GM12865 (cell line): ENCODE data around the gene PDE2A.
"Not testable (repeated sequence)": the region's sequence is repeated elsewhere in the genome, so short reads cannot be mapped to it uniquely, and the experiment has no call there.

ENCODE experiments used
- DNase-seq: peaks from one replicate; pipeline ENCODE4 v3.0.0; 2010; ENCODE audit warnings: low read depth
- H3K4me3 ChIP-seq: 2 replicates; pipeline ENCODE4 v1.5.1; 2011; ENCODE audit warnings: mild to moderate bottlenecking, low read depth, low read length, control low read depth
- CTCF ChIP-seq: IDR thresholded peaks from 2 replicates; pipeline ENCODE4 v1.5.1; 2011; ENCODE audit warnings: low read length, control low read depth, low read depth, inconsistent platforms; ENCODE audit not compliant: insufficient read depth; ENCODE audit errors: missing control alignments

The PDE2A gene

GRCh38 chr11:72568861-72569260 is 105.4 kb downstream of the PDE2A start:
- DNase-seq: no peak
- H3K4me3 ChIP-seq: no peak overlapping the region
- TF ChIP-seq CTCF: no peak

GRCh38 chr11:72562431-72562830 is 111.8 kb downstream of the PDE2A start:
- DNase-seq: no peak
- no peak for TF ChIP-seq CTCF
- H3K4me3 ChIP-seq: no peak overlapping the region

GRCh38 chr11:72561856-72562255 is 112.4 kb downstream of the PDE2A start:
- no peak for TF ChIP-seq CTCF
- no peak for DNase-seq

GRCh38 chr11:72560864-72561263 is 113.4 kb downstream of the PDE2A start:
- not testable (repeated sequence) for H3K4me3 ChIP-seq

More at GRCh38 chr11:72561856-72562255, 112.4 kb downstream of the PDE2A start:
- no peak overlapping the region for H3K4me3 ChIP-seq

GRCh38 chr11:72556433-72556832 is 117.8 kb downstream of the PDE2A start:
- no peak for TF ChIP-seq CTCF
- H3K4me3 ChIP-seq: no peak overlapping the region
- no peak for DNase-seq

More at GRCh38 chr11:72560864-72561263, 113.4 kb downstream of the PDE2A start:
- not testable (repeated sequence) for DNase-seq

- H3K4me3 ChIP-seq, DNase-seq: not testable (repeated sequence)
Measured at GRCh38 chr11:72555014-72555522, 119.2 kb downstream of the PDE2A start.

- peak; percentile 41 for TF ChIP-seq CTCF
- peak; percentile 44 for DNase-seq
- no peak overlapping the region for H3K4me3 ChIP-seq
Measured at GRCh38 chr11:72553706-72554105, 120.5 kb downstream of the PDE2A start.

GRCh38 chr11:72552399-72552910 is 121.8 kb downstream of the PDE2A start:
- TF ChIP-seq CTCF: no peak
- no peak for DNase-seq

More at GRCh38 chr11:72552399-72552910, 121.8 kb downstream of the PDE2A start:
- no peak overlapping the region for H3K4me3 ChIP-seq
